ENCODE measurements around the gene FAM89A. TPM values are rescaled to one million over a fixed set of nuclear protein-coding genes. Genes with fewer than 3 reads are reported as not detected.
"Not testable (repeated sequence)": the region's sequence is repeated elsewhere in the genome, so short reads cannot be mapped to it uniquely, and the experiment has no call there.

The FAM89A gene
- total RNA-seq, 1 experiment from 2014 or later: 0.24 TPM

DNA sequence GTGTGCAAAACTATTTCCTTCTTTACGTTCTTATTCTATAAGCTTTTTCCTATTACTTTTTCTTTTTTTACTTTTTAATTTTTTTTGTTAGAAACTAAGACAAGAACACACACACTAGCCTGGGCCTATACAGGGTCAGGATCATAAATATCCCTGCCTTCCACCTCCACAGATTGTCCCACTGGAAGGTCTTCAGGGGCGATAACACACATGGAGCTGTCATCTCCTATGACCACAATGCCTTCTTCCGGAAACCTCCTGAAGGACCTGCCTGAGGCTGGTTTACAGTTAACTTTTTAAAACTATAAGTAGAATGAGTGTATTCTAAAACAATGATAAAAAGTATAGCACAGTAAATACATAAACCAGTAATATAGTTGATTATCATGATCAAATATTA is 10.3 kb upstream of the FAM89A start:
- Histone ChIP-seq H3K9me3 (ENCODE audit: insufficient read depth, low read depth) (0 out of 2 replicates have a peak, but pooled peaks cover under 1% of the 10 kb centered on the region), H3K9me2 (ENCODE audit: insufficient read depth) (no peaks in the 10 kb centered on the region; the same call in 1 of the 2 replicates), H3K4me2 (no peak overlapping the region), H3F3A (ENCODE audit: insufficient read depth, low read depth) (no peaks in the 10 kb centered on the region), H3K4me3 (no peak overlapping the region), H4K20me1 (ENCODE audit: insufficient read depth) (no peaks in the 10 kb centered on the region), H3K79me2 (ENCODE audit: low read depth) (no peaks in the 10 kb centered on the region), H3K27me3 (ENCODE audit: insufficient read depth, low read depth) (peaks cover 18% of the 10 kb centered on the region), H3K36me3 (ENCODE audit: low read depth) (no peaks in the 10 kb centered on the region), H2AFZ (no peak overlapping the region), H3K4me1 (replicated peaks; ENCODE audit: insufficient read depth) (no peaks in the 10 kb centered on the region), H3K27ac (no peak overlapping the region)
- ChIA-PET POLR2A (ENCODE audit: unreplicated experiment) (no interaction called here), CTCF (interaction anchor here (0.6 kb wide), 1 partner anchor 415 kb away, joined by 5 read pairs; no protein-coding TSS in a partner anchor)
- no peak for DNase-seq
- BruUV-seq (replicated peaks): no TSS peak
- intact Hi-C loops (cut with micrococcal nuclease; ENCODE audit: unreplicated experiment): no loop called here
- TF ChIP-seq EZH2 (IDR thresholded peaks at IDR 0.05; ENCODE audit: low read depth): no peak
- TF ChIP-seq, protein P1, sequence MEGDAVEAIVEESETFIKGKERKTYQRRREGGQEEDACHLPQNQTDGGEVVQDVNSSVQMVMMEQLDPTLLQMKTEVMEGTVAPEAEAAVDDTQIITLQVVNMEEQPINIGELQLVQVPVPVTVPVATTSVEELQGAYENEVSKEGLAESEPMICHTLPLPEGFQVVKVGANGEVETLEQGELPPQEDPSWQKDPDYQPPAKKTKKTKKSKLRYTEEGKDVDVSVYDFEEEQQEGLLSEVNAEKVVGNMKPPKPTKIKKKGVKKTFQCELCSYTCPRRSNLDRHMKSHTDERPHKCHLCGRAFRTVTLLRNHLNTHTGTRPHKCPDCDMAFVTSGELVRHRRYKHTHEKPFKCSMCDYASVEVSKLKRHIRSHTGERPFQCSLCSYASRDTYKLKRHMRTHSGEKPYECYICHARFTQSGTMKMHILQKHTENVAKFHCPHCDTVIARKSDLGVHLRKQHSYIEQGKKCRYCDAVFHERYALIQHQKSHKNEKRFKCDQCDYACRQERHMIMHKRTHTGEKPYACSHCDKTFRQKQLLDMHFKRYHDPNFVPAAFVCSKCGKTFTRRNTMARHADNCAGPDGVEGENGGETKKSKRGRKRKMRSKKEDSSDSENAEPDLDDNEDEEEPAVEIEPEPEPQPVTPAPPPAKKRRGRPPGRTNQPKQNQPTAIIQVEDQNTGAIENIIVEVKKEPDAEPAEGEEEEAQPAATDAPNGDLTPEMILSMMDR (conservative IDR thresholded peaks at IDR 0.05): no peak

- ChIA-PET CTCF (no interaction called here), POLR2A (ENCODE audit: unreplicated experiment) (no interaction called here)
- H3F3A ChIP-seq (ENCODE audit: insufficient read depth, low read depth): no peaks in the 10 kb centered on the region
- peaks cover 25% of the 10 kb centered on the region for H3K27me3 ChIP-seq (ENCODE audit: insufficient read depth, low read depth)
- no TSS peak for BruUV-seq (replicated peaks)
- H2AFZ ChIP-seq: no peak overlapping the region
- no peak overlapping the region for H3K27ac ChIP-seq
- no peak overlapping the region for H3K4me2 ChIP-seq
- TF ChIP-seq, protein P1 (conservative IDR thresholded peaks at IDR 0.05): no peak
- TF ChIP-seq EZH2 (IDR thresholded peaks at IDR 0.05; ENCODE audit: low read depth): no peak
- H3K4me3 ChIP-seq: no peak overlapping the region
- no peaks in the 10 kb centered on the region for H4K20me1 ChIP-seq (ENCODE audit: insufficient read depth)
- intact Hi-C loops (cut with micrococcal nuclease; ENCODE audit: unreplicated experiment): no loop called here
- H3K9me3 ChIP-seq (ENCODE audit: insufficient read depth, low read depth): 0 out of 2 replicates have a peak, but pooled peaks cover 7% of the 10 kb centered on the region
- no peaks in the 10 kb centered on the region for H3K79me2 ChIP-seq (ENCODE audit: low read depth)
- no peaks in the 10 kb centered on the region for H3K4me1 ChIP-seq (replicated peaks; ENCODE audit: insufficient read depth)
- H3K36me3 ChIP-seq (ENCODE audit: low read depth): no peaks in the 10 kb centered on the region
- H3K9me2 ChIP-seq (ENCODE audit: insufficient read depth): no peaks in the 10 kb centered on the region; the same call in 1 of the 2 replicates
- DNase-seq: no peak
These were observed 9.3 kb upstream of the FAM89A start for GRCh38 chr1:231049121-231049979.

GRCh38 chr1:231048419-231048818 is 8.4 kb upstream of the FAM89A start:
- H3K4me1 ChIP-seq (replicated peaks; ENCODE audit: insufficient read depth); CTCF ChIA-PET; H3F3A ChIP-seq (ENCODE audit: insufficient read depth, low read depth); POLR2A ChIA-PET (ENCODE audit: unreplicated experiment); H3K9me3 ChIP-seq (ENCODE audit: insufficient read depth, low read depth); H4K20me1 ChIP-seq (ENCODE audit: insufficient read depth); H3K4me3 ChIP-seq; DNase-seq; H2AFZ ChIP-seq; H3K79me2 ChIP-seq (ENCODE audit: low read depth); H3K4me2 ChIP-seq; H3K27ac ChIP-seq; BruUV-seq (replicated peaks); H3K36me3 ChIP-seq (ENCODE audit: low read depth); H3K9me2 ChIP-seq (ENCODE audit: insufficient read depth); intact Hi-C loops (cut with micrococcal nuclease; ENCODE audit: unreplicated experiment): not testable (repeated sequence)
- peaks cover 25% of the 10 kb centered on the region for H3K27me3 ChIP-seq (ENCODE audit: insufficient read depth, low read depth)

- not testable (repeated sequence) for BruUV-seq (replicated peaks); H3K4me1 ChIP-seq (replicated peaks; ENCODE audit: insufficient read depth)
These were observed 7.5 kb upstream of the FAM89A start for GRCh38 chr1:231047529-231047928.

More at GRCh38 chr1:231047529-231047928, 7.5 kb upstream of the FAM89A start:
- intact Hi-C loops (cut with micrococcal nuclease; ENCODE audit: unreplicated experiment); H3K4me2 ChIP-seq; POLR2A ChIA-PET (ENCODE audit: unreplicated experiment); H3K9me2 ChIP-seq (ENCODE audit: insufficient read depth); H3K9me3 ChIP-seq (ENCODE audit: insufficient read depth, low read depth); H4K20me1 ChIP-seq (ENCODE audit: insufficient read depth); DNase-seq; H3K36me3 ChIP-seq (ENCODE audit: low read depth); H3K4me3 ChIP-seq; CTCF ChIA-PET; H3K27ac ChIP-seq; H3K79me2 ChIP-seq (ENCODE audit: low read depth); H3F3A ChIP-seq (ENCODE audit: insufficient read depth, low read depth); H2AFZ ChIP-seq: not testable (repeated sequence)
- peaks cover 25% of the 10 kb centered on the region for H3K27me3 ChIP-seq (ENCODE audit: insufficient read depth, low read depth)
